Measurements from ENCODE around the gene TNNC2.

DNA sequence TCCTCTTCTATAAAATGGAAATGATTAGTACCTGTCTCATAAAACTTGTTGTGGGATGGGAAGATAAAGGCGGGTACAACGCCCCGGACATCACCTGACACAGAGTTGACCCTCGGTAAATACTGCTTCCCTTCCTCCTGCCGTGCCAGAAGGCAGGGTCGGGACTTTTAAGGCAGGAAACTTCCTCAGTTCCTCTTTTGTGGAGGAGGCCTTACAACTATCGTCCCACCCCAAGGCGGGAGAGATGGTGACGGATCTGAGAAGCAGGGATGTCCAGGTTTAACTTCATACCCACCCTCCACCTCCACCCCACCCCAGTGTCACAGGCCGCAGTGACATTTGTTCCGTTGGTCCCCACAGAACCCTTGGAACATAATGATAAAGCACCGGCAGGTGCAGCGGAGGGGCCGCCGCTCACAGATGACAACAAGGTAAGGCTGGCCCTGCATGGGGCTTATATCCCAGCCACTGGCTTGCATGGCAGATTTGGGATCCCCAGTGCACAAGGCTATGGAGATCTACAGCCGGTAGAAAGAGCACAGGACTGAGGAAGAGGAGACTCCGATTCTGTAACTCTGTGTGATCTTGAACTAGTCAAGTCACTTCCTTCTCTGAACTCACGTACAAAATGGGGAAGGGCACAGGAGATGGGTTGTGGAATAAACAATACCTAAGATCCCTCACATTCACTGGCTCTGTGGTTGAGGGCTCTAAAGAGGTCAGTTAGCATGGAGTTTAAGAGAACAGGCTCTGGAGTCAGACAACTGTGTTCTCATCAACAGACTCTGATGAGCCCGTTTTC is 34.6 kb downstream of the TNNC2 start:
- TF ChIP-seq, protein P1, sequence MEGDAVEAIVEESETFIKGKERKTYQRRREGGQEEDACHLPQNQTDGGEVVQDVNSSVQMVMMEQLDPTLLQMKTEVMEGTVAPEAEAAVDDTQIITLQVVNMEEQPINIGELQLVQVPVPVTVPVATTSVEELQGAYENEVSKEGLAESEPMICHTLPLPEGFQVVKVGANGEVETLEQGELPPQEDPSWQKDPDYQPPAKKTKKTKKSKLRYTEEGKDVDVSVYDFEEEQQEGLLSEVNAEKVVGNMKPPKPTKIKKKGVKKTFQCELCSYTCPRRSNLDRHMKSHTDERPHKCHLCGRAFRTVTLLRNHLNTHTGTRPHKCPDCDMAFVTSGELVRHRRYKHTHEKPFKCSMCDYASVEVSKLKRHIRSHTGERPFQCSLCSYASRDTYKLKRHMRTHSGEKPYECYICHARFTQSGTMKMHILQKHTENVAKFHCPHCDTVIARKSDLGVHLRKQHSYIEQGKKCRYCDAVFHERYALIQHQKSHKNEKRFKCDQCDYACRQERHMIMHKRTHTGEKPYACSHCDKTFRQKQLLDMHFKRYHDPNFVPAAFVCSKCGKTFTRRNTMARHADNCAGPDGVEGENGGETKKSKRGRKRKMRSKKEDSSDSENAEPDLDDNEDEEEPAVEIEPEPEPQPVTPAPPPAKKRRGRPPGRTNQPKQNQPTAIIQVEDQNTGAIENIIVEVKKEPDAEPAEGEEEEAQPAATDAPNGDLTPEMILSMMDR (IDR thresholded peaks at IDR 0.05) = no peak
- no peak for TF ChIP-seq POLR2A (IDR thresholded peaks at IDR 0.05)

Measured in lower leg skin (tissue), 3 donors.